H4 (cell line): ENCODE data around the gene TFPI. TPM values are rescaled to one million over a fixed set of nuclear protein-coding genes. Genes with fewer than 3 reads are reported as not detected.
"Not testable (repeated sequence)": the region's sequence is repeated elsewhere in the genome, so short reads cannot be mapped to it uniquely, and the experiment has no call there.

Experiments
- DNase-seq: peaks from one replicate; pipeline ENCODE4 v3.0.0-alpha.2; 2015; ENCODE audit warnings: low spot score
- total RNA-seq: library from RNA; depleted of rRNA; stranded (reverse); fragments of >200 nt; shearing (Covaris generic); gene quantifications from 2 replicates; pipeline ENCODE4 v1.2.3, GENCODE V29; 2014

TFPI gene
- total RNA-seq, 1 experiment from 2014 or later, result 90.7 TPM

- no peak for DNase-seq
Observed at GRCh38 chr2:187528042-187528441, 26.2 kb downstream of the TFPI start.

GRCh38 chr2:187527262-187527661 lies 27.0 kb downstream of the TFPI start:
- no peak for DNase-seq

GRCh38 chr2:187526792-187527191 lies 27.4 kb downstream of the TFPI start:
- DNase-seq, result no peak

GRCh38 chr2:187525163-187525900 lies 28.9 kb downstream of the TFPI start:
- no peak for DNase-seq

GRCh38 chr2:187523325-187523724 lies 30.9 kb downstream of the TFPI start:
- DNase-seq, result no peak

- DNase-seq, result no peak
Observed at GRCh38 chr2:187520121-187520624, 34.1 kb downstream of the TFPI start.

- DNase-seq, result no peak
Observed at GRCh38 chr2:187519419-187520120, 34.7 kb downstream of the TFPI start.

GRCh38 chr2:187517750-187518361 lies 36.4 kb downstream of the TFPI start:
- DNase-seq, result not testable (repeated sequence)

GRCh38 chr2:187516630-187517510 lies 37.4 kb downstream of the TFPI start:
- DNase-seq, result not testable (repeated sequence)

GRCh38 chr2:187514930-187515329 lies 39.3 kb downstream of the TFPI start:
- DNase-seq, result no peak

- DNase-seq, result not testable (repeated sequence)
Observed at GRCh38 chr2:187514235-187514829, 39.9 kb downstream of the TFPI start.

GRCh38 chr2:187513460-187514234 lies 40.6 kb downstream of the TFPI start:
- DNase-seq, result not testable (repeated sequence)

GRCh38 chr2:187511356-187512315 lies 42.6 kb downstream of the TFPI start:
- DNase-seq, result no peak

- not testable (repeated sequence) for DNase-seq
Observed at GRCh38 chr2:187510419-187511355, 43.5 kb downstream of the TFPI start.

GRCh38 chr2:187509667-187510417 lies 44.4 kb downstream of the TFPI start:
- DNase-seq, result no peak

GRCh38 chr2:187506416-187506815 lies 47.8 kb downstream of the TFPI start:
- DNase-seq, result no peak

GRCh38 chr2:187505065-187505672 lies 49.1 kb downstream of the TFPI start:
- DNase-seq, result no peak
